Panc1 (cell line): ENCODE results near the gene INPP5A. TPM values are rescaled to one million over a fixed set of nuclear protein-coding genes. Genes with fewer than 3 reads are reported as not detected.

Source experiments
- ATAC-seq: fragments of 200-7000 bp; cut with Tn5 transposase; 2 replicates; pipeline ENCODE4 v1.9.1; 2020; ENCODE audit warnings: mild to moderate bottlenecking, moderate library complexity
- BruUV-seq: library from RNA; stranded (reverse); fragments of 400-500 nt; replicated peaks from 2 replicates; lab custom pipeline; 2021; lab: Mats Ljungman, UMichigan
- CTCF ChIA-PET: fragments of 300-600 bp; sonication (Branson Sonifier 250); formaldehyde crosslinking; loops from one replicate; lab custom pipeline; 2022; ENCODE audit warnings: antibody characterized with exemption; lab: Charles Lee
- POLR2A ChIA-PET: fragments of 300-600 bp; sonication (Branson Sonifier 250); formaldehyde crosslinking; loops from one replicate; lab custom pipeline; 2022; ENCODE audit warnings: antibody characterized with exemption; lab: Charles Lee
- DNase-seq: peaks from one replicate; pipeline ENCODE4 v3.0.0-alpha.2; 2010; ENCODE audit warnings: low read depth, low spot score
- H3K27ac ChIP-seq: 2 replicates; pipeline ENCODE4 v1.5.1; 2011; ENCODE audit warnings: mild to moderate bottlenecking, low read length, inconsistent platforms
- H3K27me3 ChIP-seq: fragments of 200-500 bp; sonication (Bioruptor generic); 2 replicates; pipeline ENCODE4 v1.6.0; 2014; ENCODE audit warnings: low read length, inconsistent platforms; ENCODE audit not compliant: control insufficient read depth, insufficient read depth
- H3K36me3 ChIP-seq: fragments of 200-500 bp; sonication (Bioruptor generic); 2 replicates; pipeline ENCODE4 v1.5.1; 2014; ENCODE audit warnings: inconsistent platforms, mild to moderate bottlenecking, low read length, moderate library complexity; ENCODE audit not compliant: control insufficient read depth, insufficient read depth
- H3K4me1 ChIP-seq: 2 replicates; pipeline ENCODE4 v1.5.1; 2011; ENCODE audit warnings: inconsistent platforms, mild to moderate bottlenecking, low read length, moderate library complexity; ENCODE audit not compliant: control insufficient read depth, insufficient read depth
- H3K4me3 ChIP-seq, 2 experiments: 2 replicates each; pipeline ENCODE4 v1.5.1; 2011 to 2012; ENCODE audit warnings: low read depth in 2 of 2, low read length in 2 of 2, mild to moderate bottlenecking in 2 of 2, inconsistent platforms in 1 of 2, moderate library complexity in 1 of 2
- H3K9me3 ChIP-seq: fragments of 200-500 bp; sonication (Bioruptor generic); 2 replicates; pipeline ENCODE4 v1.5.1; 2014; ENCODE audit warnings: low read depth, mild to moderate bottlenecking, inconsistent platforms, low read length, moderate library complexity; ENCODE audit not compliant: control insufficient read depth, insufficient read depth
- CTCF ChIP-seq: fragments of 450-650 bp; IDR thresholded peaks from 2 replicates; pipeline ENCODE4 v1.5.1; 2017; ENCODE audit warnings: mild to moderate bottlenecking
- POLR2AphosphoS5 ChIP-seq: IDR thresholded peaks from 2 replicates; pipeline ENCODE4 v1.6.1; 2012; ENCODE audit warnings: mild to moderate bottlenecking, low read depth, low read length, moderate library complexity
- REST ChIP-seq, 2 experiments: IDR thresholded peaks; 2 replicates each; pipeline ENCODE4 v1.6.1; 2011 to 2012; ENCODE audit warnings: low read depth in 2 of 2, control low read depth in 1 of 2, low read length in 1 of 2, mild to moderate bottlenecking in 1 of 2, moderate library complexity in 1 of 2; ENCODE audit not compliant: insufficient read depth in 1 of 2
- SIN3A ChIP-seq: IDR thresholded peaks from 2 replicates; pipeline ENCODE4 v1.6.1; 2012; ENCODE audit warnings: low read depth, mild to moderate bottlenecking, low read length, moderate library complexity, borderline replicate concordance; ENCODE audit not compliant: insufficient read depth
- TCF7L2 ChIP-seq: IDR thresholded peaks from 2 replicates; pipeline ENCODE4 v1.6.1; 2011; ENCODE audit warnings: mild to moderate bottlenecking, low read depth, low read length, inconsistent platforms
- in situ Hi-C: cut with HindIII; loops from 2 replicates; pipeline ENCODE4 v1.10.0; 2016; ENCODE audit warnings: low sequenced_read_pairs, low pct_unique_long_range_greater_than_20kb
- intact Hi-C: fragments of 100-400 bp; cut with micrococcal nuclease; formaldehyde crosslinking; loops from one replicate; pipeline ENCODE4 v1.10.0; 2022; ENCODE audit not compliant: unreplicated experiment
- total RNA-seq: library from RNA; stranded (reverse); gene quantifications from one replicate; pipeline ENCODE4 v1.2.1, GENCODE V29; 2021; ENCODE audit not compliant: unreplicated experiment

INPP5A gene
- total RNA-seq, 1 experiment from 2014 or later = 60.0 TPM

GRCh38 chr10:132805599-132805998 is 268.0 kb downstream of the INPP5A start:
- CTCF ChIA-PET = no interaction called here
- no peak overlapping the region for H3K27ac ChIP-seq
- in situ Hi-C loops = no loop called here

GRCh38 chr10:132806110-132806509 is 268.5 kb downstream of the INPP5A start:
- no peak for TF ChIP-seq POLR2AphosphoS5
- TF ChIP-seq SIN3A = no peak
- TF ChIP-seq REST (IDR thresholded peaks at IDR 0.05; ENCODE audit: insufficient read depth in 1 of 2, low read depth in 2 of 2, low read length in 1 of 2) = no peak
- no peak for TF ChIP-seq CTCF
- no peak for TF ChIP-seq TCF7L2
- Histone ChIP-seq H3K27ac (no peak overlapping the region), H3K4me3 (no peak overlapping the region), H3K9me3 (no peaks in the 10 kb centered on the region), H3K4me1 (no peaks in the 10 kb centered on the region), H3K27me3 (no peaks in the 10 kb centered on the region), H3K36me3 (no peaks in the 10 kb centered on the region)
- BruUV-seq = no TSS peak
- no peak for DNase-seq
- ChIA-PET POLR2A (no interaction called here), CTCF (no interaction called here)
- intact Hi-C loops = no loop called here
- in situ Hi-C loops = no loop called here
- ATAC-seq = no peak

More at GRCh38 chr10:132805599-132805998, 268.0 kb downstream of the INPP5A start:
- H3K9me3 ChIP-seq = no peaks in the 10 kb centered on the region
- intact Hi-C loops = no loop called here
- H3K4me1 ChIP-seq = no peaks in the 10 kb centered on the region
- ATAC-seq (no peak), DNase-seq (no peak)
- no TSS peak for BruUV-seq
- H3K27me3 ChIP-seq = no peaks in the 10 kb centered on the region
- no peak overlapping the region for H3K4me3 ChIP-seq
- no peaks in the 10 kb centered on the region for H3K36me3 ChIP-seq
- no peak for TF ChIP-seq POLR2AphosphoS5
- TF ChIP-seq SIN3A = no peak
- TF ChIP-seq REST (IDR thresholded peaks at IDR 0.05; ENCODE audit: insufficient read depth in 1 of 2, low read depth in 2 of 2, low read length in 1 of 2) = no peak
- no peak for TF ChIP-seq CTCF
- no peak for TF ChIP-seq TCF7L2
- POLR2A ChIA-PET = no interaction called here
